SK-N-SH (cell line): ENCODE measurements around the gene TUT4. TPM values are rescaled to one million over a fixed set of nuclear protein-coding genes. Genes with fewer than 3 reads are reported as not detected.

Experiments used
- CTCF ChIA-PET: fragments of 300-600, 350-600 bp; formaldehyde crosslinking; extraction: SDS; loops from one replicate; lab custom pipeline; 2021; lab: Yijun Ruan, JAX
- POLR2A ChIA-PET: fragments of 350-600 bp; sonication (Branson Sonifier 250); formaldehyde crosslinking; extraction: SDS; loops from one replicate; lab custom pipeline; 2020; ENCODE audit warnings: antibody characterized with exemption, inconsistent platforms; lab: Yijun Ruan, JAX
- DNase-seq: peaks from one replicate; pipeline ENCODE4 v3.0.0; 2012
- H2AFZ ChIP-seq: fragments of 200-600 bp; sonication (generic); 2 replicates; pipeline ENCODE4 v1.8.1; 2016; ENCODE audit warnings: antibody characterized with exemption, mild to moderate bottlenecking, low read depth
- H3F3A ChIP-seq: fragments of 200-600 bp; sonication (generic); replicated peaks from 2 replicates; pipeline ENCODE3; 2016; ENCODE audit warnings: antibody characterized with exemption, mild to moderate bottlenecking; ENCODE audit not compliant: insufficient read depth
- H3K27ac ChIP-seq, 2 experiments: fragments of 200-500 bp in 1 of 2; fragments of 200-600 bp in 1 of 2; sonication (Bioruptor generic) in 1 of 2; sonication (generic), shearing (Covaris generic) in 1 of 2; 2 replicates each; pipeline versions ENCODE4 v1.5.1 to v1.6.1; 2014 to 2016; ENCODE audit warnings: low read depth in 2 of 2, inconsistent platforms in 1 of 2, low read length in 1 of 2, mild to moderate bottlenecking in 1 of 2, mixed read lengths in 1 of 2
- H3K27me3 ChIP-seq: fragments of 200-600 bp; sonication (generic), shearing (Covaris generic); 2 replicates; pipeline ENCODE4 v1.6.1; 2016; ENCODE audit warnings: mixed run types; ENCODE audit not compliant: insufficient read depth
- H3K36me3 ChIP-seq, 2 experiments: fragments of 200-500 bp in 1 of 2; fragments of 200-600 bp in 1 of 2; sonication (Bioruptor generic) in 1 of 2; sonication (generic) in 1 of 2; replicated peaks in 1 of 2; 2 replicates each; pipeline versions ENCODE3 to v1.5.1; 2014 to 2016; ENCODE audit warnings: low read length in 1 of 2, mild to moderate bottlenecking in 1 of 2; ENCODE audit not compliant: insufficient read depth in 2 of 2, control insufficient read depth in 1 of 2
- H3K4me1 ChIP-seq, 2 experiments: fragments of 200-500 bp in 1 of 2; fragments of 200-600 bp in 1 of 2; sonication (Bioruptor generic) in 1 of 2; sonication (generic), shearing (Covaris generic) in 1 of 2; 2 replicates each; pipeline versions ENCODE4 v1.5.1 to v1.6.1; 2014 to 2016; ENCODE audit warnings: low read depth in 1 of 2, low read length in 1 of 2, mixed run types in 1 of 2; ENCODE audit not compliant: insufficient read depth in 2 of 2, control insufficient read depth in 1 of 2
- H3K4me2 ChIP-seq: fragments of 200-600 bp; sonication (generic), shearing (Covaris generic); 2 replicates; pipeline ENCODE4 v1.6.1; 2017; ENCODE audit warnings: mixed run types
- H3K4me3 ChIP-seq, 2 experiments: fragments of 200-500 bp in 1 of 2; fragments of 200-600 bp in 1 of 2; sonication (Bioruptor generic) in 1 of 2; sonication (generic), shearing (Covaris generic) in 1 of 2; 2 replicates each; pipeline versions ENCODE4 v1.5.1 to v1.8.1; 2014 to 2016; ENCODE audit warnings: low read depth in 2 of 2, inconsistent platforms in 1 of 2, low read length in 1 of 2, mild to moderate bottlenecking in 1 of 2, mixed read lengths in 1 of 2, moderate library complexity in 1 of 2
- H3K79me2 ChIP-seq: fragments of 200-600 bp; sonication (generic); 2 replicates; pipeline ENCODE4 v1.8.1; 2017; ENCODE audit warnings: mild to moderate bottlenecking; ENCODE audit not compliant: insufficient read depth
- H3K9ac ChIP-seq: fragments of 200-600 bp; sonication (generic); 2 replicates; pipeline ENCODE4 v1.6.1; 2017; ENCODE audit warnings: mixed run types
- H3K9me2 ChIP-seq: fragments of 200-600 bp; sonication (generic); 2 replicates; pipeline ENCODE4 v1.6.1; 2017; ENCODE audit warnings: mixed run types
- H3K9me3 ChIP-seq: fragments of 200-600 bp; sonication (generic); 2 replicates; pipeline ENCODE4 v1.6.1; 2017; ENCODE audit warnings: mixed run types, mild to moderate bottlenecking, moderate library complexity
- H4K20me1 ChIP-seq: fragments of 200-600 bp; sonication (generic); 2 replicates; pipeline ENCODE4 v1.6.1; 2017; ENCODE audit warnings: mild to moderate bottlenecking, mixed run types; ENCODE audit not compliant: insufficient read depth
- CHD2 ChIP-seq: fragments of 150-350 bp; IDR thresholded peaks from 2 replicates; pipeline ENCODE4 v1.6.1; 2018; ENCODE audit warnings: low read length; ENCODE audit not compliant: partially characterized antibody
- FOXM1 ChIP-seq: IDR thresholded peaks from 2 replicates; pipeline ENCODE4 v1.4.0; 2012; ENCODE audit warnings: low read depth, mild to moderate bottlenecking
- GABPA ChIP-seq: IDR thresholded peaks from 2 replicates; pipeline ENCODE4 v1.4.0; 2012; ENCODE audit warnings: low read depth, mild to moderate bottlenecking
- MEF2A ChIP-seq: IDR thresholded peaks from 2 replicates; pipeline ENCODE4 v1.4.0; 2012; ENCODE audit warnings: low read depth, borderline replicate concordance
- NRF1 ChIP-seq: IDR thresholded peaks from 2 replicates; pipeline ENCODE4 v1.6.1; 2012; ENCODE audit warnings: low read depth, mild to moderate bottlenecking, low read length
- RFX5 ChIP-seq: IDR thresholded peaks from 2 replicates; pipeline ENCODE4 v1.6.1; 2012; ENCODE audit warnings: mild to moderate bottlenecking, improper control_type of control experiment, low read length
- RXRA ChIP-seq: IDR thresholded peaks from 2 replicates; pipeline ENCODE4 v1.4.0; 2012; ENCODE audit warnings: low read depth, mild to moderate bottlenecking, borderline replicate concordance
- SIN3A ChIP-seq: IDR thresholded peaks from 2 replicates; pipeline ENCODE4 v1.6.1; 2012; ENCODE audit warnings: low read depth, mild to moderate bottlenecking, low read length, moderate library complexity, borderline replicate concordance
- TAF1 ChIP-seq: IDR thresholded peaks from 2 replicates; pipeline ENCODE4 v1.6.1; 2012; ENCODE audit warnings: low read depth, mild to moderate bottlenecking, low read length, moderate library complexity, borderline replicate concordance
- TCF12 ChIP-seq: IDR thresholded peaks from 2 replicates; pipeline ENCODE4 v1.4.0; 2012
- TEAD4 ChIP-seq: IDR thresholded peaks from 2 replicates; pipeline ENCODE4 v1.4.0; 2012; ENCODE audit warnings: mild to moderate bottlenecking, borderline replicate concordance; ENCODE audit not compliant: insufficient read depth
- YY1 ChIP-seq: IDR thresholded peaks from 2 replicates; pipeline ENCODE4 v1.4.0; 2012; ENCODE audit warnings: low read depth, mild to moderate bottlenecking
- WGBS: methylation state at CpG from one replicate; pipeline ENCODE4 v1.1.6; 2017; ENCODE audit warnings: low lambda C conversion rate; 5-methylcytosine and 5-hydroxymethylcytosine counted together
- polyA plus RNA-seq, 3 experiments: library from polyadenylated mRNA; depleted of rRNA; stranded (reverse); fragments of >200 nt; gene quantifications; 2 replicates each; pipeline ENCODE4 v1.2.3, GENCODE V29; 2012
- TF ChIP-seq, protein P1 (sequence below): IDR thresholded peaks from 2 replicates; pipeline ENCODE4; 2012
- TF ChIP-seq, protein P2 (sequence below): IDR thresholded peaks from 2 replicates; pipeline ENCODE4 v1.4.0; 2012; ENCODE audit warnings: low read depth
- TF ChIP-seq, protein P3 (sequence below): IDR thresholded peaks from 2 replicates; pipeline ENCODE4 v1.4.0; 2012; ENCODE audit warnings: low read depth, borderline replicate concordance
- TF ChIP-seq, protein P4 (sequence below): fragments of 150-350 bp; IDR thresholded peaks from 2 replicates; pipeline ENCODE4 v1.6.1; 2016; ENCODE audit warnings: mild to moderate bottlenecking, low read depth, low read length
- TF ChIP-seq, protein P5 (sequence below): fragments of 150-350 bp; IDR thresholded peaks from 2 replicates; pipeline ENCODE4 v1.6.1; 2017; ENCODE audit warnings: antibody characterized with exemption, low read length, low read depth, borderline replicate concordance
- TF ChIP-seq, protein P6 (sequence below): fragments of 200-600 bp; sonication (generic); IDR thresholded peaks from 2 replicates; pipeline ENCODE4 v1.6.1; 2017; ENCODE audit warnings: antibody characterized with exemption, mild to moderate bottlenecking, moderate library complexity
- TF ChIP-seq, protein P7 (sequence below): IDR thresholded peaks from 2 replicates; pipeline ENCODE4 v1.6.1; 2012; ENCODE audit warnings: mild to moderate bottlenecking, low read depth, low read length, moderate library complexity

TUT4 gene
- polyA plus RNA-seq, 1 of the 3 experiments (the other 2 are of a cell fraction): 28.3 TPM

DNA sequence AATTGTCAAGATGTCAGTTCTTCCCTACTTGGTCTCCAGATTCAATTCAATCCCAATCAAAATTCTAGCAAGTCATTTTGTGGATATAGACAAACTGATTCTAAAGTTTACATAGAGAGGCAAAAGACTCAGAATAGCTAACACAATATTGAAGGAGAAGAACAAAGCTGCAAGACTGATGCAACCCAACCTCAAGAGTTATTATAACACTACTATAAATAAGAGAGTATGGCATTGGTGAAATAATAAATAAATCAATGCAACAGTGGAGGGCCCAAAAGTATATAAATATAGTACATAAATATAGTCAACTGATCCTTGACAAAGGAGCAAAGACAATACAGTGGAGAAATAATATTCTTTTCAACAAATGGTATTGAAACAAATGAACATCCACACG, 98.8 kb downstream of the TUT4 start:
- no peak for DNase-seq
- CTCF ChIA-PET: no interaction called here
- WGBS: 100% methylated on average over 1 of the region's 1 CpG

More for the DNA sequence above, 98.8 kb downstream of the TUT4 start:
- H3K4me2 ChIP-seq: no peak overlapping the region
- H2AFZ ChIP-seq: no peak overlapping the region
- no peaks in the 10 kb centered on the region for H3K9me2 ChIP-seq
- H3K4me1 ChIP-seq: no peaks in the 10 kb centered on the region
- H3K36me3 ChIP-seq: peaks cover 3 to 13% of the 10 kb centered on the region in 2 experiments
- no peaks in the 10 kb centered on the region for H3K9me3 ChIP-seq
- no peak overlapping the region for H3K9ac ChIP-seq
- H4K20me1 ChIP-seq: no peaks in the 10 kb centered on the region
- H3F3A ChIP-seq: no peaks in the 10 kb centered on the region
- no peaks in the 10 kb centered on the region for H3K27me3 ChIP-seq
- TF ChIP-seq, protein P1, sequence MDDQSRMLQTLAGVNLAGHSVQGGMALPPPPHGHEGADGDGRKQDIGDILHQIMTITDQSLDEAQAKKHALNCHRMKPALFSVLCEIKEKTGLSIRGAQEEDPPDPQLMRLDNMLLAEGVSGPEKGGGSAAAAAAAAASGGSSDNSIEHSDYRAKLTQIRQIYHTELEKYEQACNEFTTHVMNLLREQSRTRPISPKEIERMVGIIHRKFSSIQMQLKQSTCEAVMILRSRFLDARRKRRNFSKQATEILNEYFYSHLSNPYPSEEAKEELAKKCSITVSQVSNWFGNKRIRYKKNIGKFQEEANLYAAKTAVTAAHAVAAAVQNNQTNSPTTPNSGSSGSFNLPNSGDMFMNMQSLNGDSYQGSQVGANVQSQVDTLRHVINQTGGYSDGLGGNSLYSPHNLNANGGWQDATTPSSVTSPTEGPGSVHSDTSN: no peak
- no peak for TF ChIP-seq TEAD4
- no peak for TF ChIP-seq NRF1
- no peak for TF ChIP-seq RFX5
- no peak for TF ChIP-seq TAF1
- TF ChIP-seq, protein P2, sequence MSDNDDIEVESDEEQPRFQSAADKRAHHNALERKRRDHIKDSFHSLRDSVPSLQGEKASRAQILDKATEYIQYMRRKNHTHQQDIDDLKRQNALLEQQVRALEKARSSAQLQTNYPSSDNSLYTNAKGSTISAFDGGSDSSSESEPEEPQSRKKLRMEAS: no peak
- no peak for TF ChIP-seq RXRA
- TF ChIP-seq TCF12: no peak
- TF ChIP-seq, protein P3, sequence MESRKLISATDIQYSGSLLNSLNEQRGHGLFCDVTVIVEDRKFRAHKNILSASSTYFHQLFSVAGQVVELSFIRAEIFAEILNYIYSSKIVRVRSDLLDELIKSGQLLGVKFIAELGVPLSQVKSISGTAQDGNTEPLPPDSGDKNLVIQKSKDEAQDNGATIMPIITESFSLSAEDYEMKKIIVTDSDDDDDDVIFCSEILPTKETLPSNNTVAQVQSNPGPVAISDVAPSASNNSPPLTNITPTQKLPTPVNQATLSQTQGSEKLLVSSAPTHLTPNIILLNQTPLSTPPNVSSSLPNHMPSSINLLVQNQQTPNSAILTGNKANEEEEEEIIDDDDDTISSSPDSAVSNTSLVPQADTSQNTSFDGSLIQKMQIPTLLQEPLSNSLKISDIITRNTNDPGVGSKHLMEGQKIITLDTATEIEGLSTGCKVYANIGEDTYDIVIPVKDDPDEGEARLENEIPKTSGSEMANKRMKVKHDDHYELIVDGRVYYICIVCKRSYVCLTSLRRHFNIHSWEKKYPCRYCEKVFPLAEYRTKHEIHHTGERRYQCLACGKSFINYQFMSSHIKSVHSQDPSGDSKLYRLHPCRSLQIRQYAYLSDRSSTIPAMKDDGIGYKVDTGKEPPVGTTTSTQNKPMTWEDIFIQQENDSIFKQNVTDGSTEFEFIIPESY: no peak
- TF ChIP-seq MEF2A: no peak
- no peak for TF ChIP-seq FOXM1
- TF ChIP-seq SIN3A: no peak
- TF ChIP-seq CHD2: no peak
- no peak for TF ChIP-seq YY1
- TF ChIP-seq, protein P4, sequence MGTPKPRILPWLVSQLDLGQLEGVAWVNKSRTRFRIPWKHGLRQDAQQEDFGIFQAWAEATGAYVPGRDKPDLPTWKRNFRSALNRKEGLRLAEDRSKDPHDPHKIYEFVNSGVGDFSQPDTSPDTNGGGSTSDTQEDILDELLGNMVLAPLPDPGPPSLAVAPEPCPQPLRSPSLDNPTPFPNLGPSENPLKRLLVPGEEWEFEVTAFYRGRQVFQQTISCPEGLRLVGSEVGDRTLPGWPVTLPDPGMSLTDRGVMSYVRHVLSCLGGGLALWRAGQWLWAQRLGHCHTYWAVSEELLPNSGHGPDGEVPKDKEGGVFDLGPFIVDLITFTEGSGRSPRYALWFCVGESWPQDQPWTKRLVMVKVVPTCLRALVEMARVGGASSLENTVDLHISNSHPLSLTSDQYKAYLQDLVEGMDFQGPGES: no peak
- TF ChIP-seq, protein P5, sequence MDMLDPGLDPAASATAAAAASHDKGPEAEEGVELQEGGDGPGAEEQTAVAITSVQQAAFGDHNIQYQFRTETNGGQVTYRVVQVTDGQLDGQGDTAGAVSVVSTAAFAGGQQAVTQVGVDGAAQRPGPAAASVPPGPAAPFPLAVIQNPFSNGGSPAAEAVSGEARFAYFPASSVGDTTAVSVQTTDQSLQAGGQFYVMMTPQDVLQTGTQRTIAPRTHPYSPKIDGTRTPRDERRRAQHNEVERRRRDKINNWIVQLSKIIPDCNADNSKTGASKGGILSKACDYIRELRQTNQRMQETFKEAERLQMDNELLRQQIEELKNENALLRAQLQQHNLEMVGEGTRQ: no peak
- TF ChIP-seq GABPA: no peak
- TF ChIP-seq, protein P6, sequence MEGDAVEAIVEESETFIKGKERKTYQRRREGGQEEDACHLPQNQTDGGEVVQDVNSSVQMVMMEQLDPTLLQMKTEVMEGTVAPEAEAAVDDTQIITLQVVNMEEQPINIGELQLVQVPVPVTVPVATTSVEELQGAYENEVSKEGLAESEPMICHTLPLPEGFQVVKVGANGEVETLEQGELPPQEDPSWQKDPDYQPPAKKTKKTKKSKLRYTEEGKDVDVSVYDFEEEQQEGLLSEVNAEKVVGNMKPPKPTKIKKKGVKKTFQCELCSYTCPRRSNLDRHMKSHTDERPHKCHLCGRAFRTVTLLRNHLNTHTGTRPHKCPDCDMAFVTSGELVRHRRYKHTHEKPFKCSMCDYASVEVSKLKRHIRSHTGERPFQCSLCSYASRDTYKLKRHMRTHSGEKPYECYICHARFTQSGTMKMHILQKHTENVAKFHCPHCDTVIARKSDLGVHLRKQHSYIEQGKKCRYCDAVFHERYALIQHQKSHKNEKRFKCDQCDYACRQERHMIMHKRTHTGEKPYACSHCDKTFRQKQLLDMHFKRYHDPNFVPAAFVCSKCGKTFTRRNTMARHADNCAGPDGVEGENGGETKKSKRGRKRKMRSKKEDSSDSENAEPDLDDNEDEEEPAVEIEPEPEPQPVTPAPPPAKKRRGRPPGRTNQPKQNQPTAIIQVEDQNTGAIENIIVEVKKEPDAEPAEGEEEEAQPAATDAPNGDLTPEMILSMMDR: no peak
- TF ChIP-seq, protein P7, sequence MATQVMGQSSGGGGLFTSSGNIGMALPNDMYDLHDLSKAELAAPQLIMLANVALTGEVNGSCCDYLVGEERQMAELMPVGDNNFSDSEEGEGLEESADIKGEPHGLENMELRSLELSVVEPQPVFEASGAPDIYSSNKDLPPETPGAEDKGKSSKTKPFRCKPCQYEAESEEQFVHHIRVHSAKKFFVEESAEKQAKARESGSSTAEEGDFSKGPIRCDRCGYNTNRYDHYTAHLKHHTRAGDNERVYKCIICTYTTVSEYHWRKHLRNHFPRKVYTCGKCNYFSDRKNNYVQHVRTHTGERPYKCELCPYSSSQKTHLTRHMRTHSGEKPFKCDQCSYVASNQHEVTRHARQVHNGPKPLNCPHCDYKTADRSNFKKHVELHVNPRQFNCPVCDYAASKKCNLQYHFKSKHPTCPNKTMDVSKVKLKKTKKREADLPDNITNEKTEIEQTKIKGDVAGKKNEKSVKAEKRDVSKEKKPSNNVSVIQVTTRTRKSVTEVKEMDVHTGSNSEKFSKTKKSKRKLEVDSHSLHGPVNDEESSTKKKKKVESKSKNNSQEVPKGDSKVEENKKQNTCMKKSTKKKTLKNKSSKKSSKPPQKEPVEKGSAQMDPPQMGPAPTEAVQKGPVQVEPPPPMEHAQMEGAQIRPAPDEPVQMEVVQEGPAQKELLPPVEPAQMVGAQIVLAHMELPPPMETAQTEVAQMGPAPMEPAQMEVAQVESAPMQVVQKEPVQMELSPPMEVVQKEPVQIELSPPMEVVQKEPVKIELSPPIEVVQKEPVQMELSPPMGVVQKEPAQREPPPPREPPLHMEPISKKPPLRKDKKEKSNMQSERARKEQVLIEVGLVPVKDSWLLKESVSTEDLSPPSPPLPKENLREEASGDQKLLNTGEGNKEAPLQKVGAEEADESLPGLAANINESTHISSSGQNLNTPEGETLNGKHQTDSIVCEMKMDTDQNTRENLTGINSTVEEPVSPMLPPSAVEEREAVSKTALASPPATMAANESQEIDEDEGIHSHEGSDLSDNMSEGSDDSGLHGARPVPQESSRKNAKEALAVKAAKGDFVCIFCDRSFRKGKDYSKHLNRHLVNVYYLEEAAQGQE: no peak
- POLR2A ChIA-PET: no interaction called here
- H3K79me2 ChIP-seq: no peaks in the 10 kb centered on the region
- H3K4me3 ChIP-seq: no peak overlapping the region
- H3K27ac ChIP-seq: no peak overlapping the region
